ENCODE measurements around the gene PLPPR3. TPM values are rescaled to one million over a fixed set of nuclear protein-coding genes. Genes with fewer than 3 reads are reported as not detected.
"Not testable (repeated sequence)": the region's sequence is repeated elsewhere in the genome, so short reads cannot be mapped to it uniquely, and the experiment has no call there.

PLPPR3 gene
- total RNA-seq, 2 experiments from 2014 or later = not detected

DNA sequence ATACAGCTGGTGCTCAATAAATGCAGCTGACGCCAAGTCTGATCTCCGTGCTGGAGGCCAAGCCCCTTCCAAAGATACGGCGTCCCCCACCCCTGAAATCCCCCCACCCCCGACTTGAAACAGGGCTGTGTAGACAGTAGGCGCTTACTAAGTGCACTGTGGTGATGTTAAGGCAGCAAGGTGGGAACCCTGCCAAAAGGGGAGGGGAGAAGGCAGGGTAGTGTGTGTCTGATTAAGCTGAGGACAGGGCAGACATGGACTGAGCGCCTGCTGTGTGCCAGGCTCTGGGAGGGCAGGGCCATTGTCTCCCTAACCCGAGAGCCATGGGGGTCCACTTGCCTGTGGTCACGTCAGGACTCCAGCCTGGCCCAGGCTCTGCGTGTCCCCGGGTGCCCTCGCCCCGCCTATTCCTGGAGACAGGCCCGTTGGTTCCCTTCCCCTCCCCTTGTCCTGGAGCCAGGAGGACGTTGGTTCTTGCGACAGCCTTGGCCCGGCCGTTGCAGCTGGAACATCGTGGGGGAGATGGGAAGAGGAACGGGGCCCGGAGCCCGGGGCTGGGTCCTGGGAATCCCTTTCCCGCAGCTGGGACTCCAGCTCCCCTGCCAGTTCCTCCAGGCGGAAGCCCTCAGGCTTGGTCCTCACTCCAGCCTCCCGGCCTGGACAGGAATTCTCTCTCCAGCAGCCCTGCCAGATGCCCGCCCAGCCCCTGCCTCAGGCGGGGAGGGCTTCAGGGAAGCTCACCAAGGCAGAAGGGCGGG lies 28.6 kb upstream of the PLPPR3 start:
- intact Hi-C loops (cut with micrococcal nuclease) = no loop called here
- ChIA-PET CTCF (interaction anchor here (1.1 kb wide), 1 partner anchor 8 kb away, joined by 4 read pairs; no protein-coding TSS in a partner anchor), POLR2A (no interaction called here)
- Mint-ChIP-seq H3K27ac (no peak overlapping the region), H3K4me1 (ENCODE audit: low read depth) (no peaks in the 10 kb centered on the region), H3K27me3 (peaks cover 25% of the 10 kb centered on the region), H3K4me3 (no peak overlapping the region), H3K9me3 (no peaks in the 10 kb centered on the region), H3K36me3 (ENCODE audit: low read depth) (no peaks in the 10 kb centered on the region)
- DNase-seq (peak; percentile 45), ATAC-seq (peak; percentile 24)
- TF ChIP-seq, protein P1, sequence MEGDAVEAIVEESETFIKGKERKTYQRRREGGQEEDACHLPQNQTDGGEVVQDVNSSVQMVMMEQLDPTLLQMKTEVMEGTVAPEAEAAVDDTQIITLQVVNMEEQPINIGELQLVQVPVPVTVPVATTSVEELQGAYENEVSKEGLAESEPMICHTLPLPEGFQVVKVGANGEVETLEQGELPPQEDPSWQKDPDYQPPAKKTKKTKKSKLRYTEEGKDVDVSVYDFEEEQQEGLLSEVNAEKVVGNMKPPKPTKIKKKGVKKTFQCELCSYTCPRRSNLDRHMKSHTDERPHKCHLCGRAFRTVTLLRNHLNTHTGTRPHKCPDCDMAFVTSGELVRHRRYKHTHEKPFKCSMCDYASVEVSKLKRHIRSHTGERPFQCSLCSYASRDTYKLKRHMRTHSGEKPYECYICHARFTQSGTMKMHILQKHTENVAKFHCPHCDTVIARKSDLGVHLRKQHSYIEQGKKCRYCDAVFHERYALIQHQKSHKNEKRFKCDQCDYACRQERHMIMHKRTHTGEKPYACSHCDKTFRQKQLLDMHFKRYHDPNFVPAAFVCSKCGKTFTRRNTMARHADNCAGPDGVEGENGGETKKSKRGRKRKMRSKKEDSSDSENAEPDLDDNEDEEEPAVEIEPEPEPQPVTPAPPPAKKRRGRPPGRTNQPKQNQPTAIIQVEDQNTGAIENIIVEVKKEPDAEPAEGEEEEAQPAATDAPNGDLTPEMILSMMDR (IDR thresholded peaks at IDR 0.05) = no peak

DNA sequence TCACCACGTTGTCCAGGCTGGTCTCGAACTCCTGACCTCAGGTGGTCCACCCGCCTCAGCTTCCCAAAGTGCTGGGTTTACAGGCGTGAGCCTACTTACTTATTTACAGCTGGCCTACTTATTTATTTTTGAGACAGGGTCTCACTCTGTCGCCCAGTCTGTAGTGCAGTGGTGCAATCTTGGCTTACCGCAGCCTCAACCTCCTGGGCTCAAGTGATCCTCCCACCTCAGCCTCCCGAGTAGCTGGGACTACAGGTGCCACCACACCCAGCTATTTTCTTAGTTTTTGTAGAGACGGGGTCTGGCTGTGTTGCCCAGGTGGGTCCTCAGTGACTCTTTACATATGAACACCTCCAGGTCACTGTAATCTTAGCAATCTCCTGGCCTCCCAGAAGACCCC lies 27.4 kb upstream of the PLPPR3 start:
- H3K4me3 Mint-ChIP-seq; H3K36me3 Mint-ChIP-seq (ENCODE audit: low read depth); DNase-seq; H3K27ac Mint-ChIP-seq; H3K9me3 Mint-ChIP-seq; H3K4me1 Mint-ChIP-seq (ENCODE audit: low read depth); ATAC-seq; intact Hi-C loops (cut with micrococcal nuclease): not testable (repeated sequence)
- POLR2A ChIA-PET = interaction anchor here (0.9 kb wide), 1 partner anchor 46 kb away, joined by 3 read pairs; no protein-coding TSS in a partner anchor
- peaks cover 33% of the 10 kb centered on the region for H3K27me3 Mint-ChIP-seq
- CTCF ChIA-PET = interaction anchor here (1.1 kb wide), 2 partner anchors 9 to 80 kb away, joined by 3 to 4 read pairs; no protein-coding TSS in a partner anchor

DNA sequence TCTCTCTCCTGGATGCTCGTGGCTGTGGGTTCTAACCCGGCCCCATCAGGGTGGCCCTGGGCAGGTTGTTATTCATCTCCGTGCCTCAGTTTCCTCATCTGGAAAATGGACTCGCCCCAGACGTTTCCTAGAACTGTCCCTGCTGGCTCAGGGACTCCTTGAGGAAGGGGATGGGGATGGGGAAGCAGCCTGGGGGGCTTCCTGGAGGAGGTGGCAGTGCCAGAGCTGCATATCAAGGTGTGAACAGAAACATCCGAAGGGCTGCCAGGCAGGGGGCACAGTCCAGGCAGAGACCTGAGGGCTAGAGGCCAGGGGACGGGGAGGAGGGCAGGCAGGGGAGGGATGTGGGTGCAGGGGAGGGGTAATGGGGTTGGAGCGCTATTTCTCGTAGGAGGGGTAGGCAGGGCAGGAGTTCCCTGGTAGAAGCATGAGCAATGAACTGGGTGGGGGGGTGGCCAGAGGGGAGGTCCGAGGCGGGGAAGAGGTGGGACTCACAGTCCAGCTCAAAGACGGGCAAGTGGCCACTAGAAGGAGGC lies 26.7 kb upstream of the PLPPR3 start:
- Mint-ChIP-seq H3K4me1 (ENCODE audit: low read depth) (peaks cover 3% of the 10 kb centered on the region), H3K36me3 (ENCODE audit: low read depth) (no peaks in the 10 kb centered on the region), H3K27me3 (peaks cover 33% of the 10 kb centered on the region), H3K27ac (no peak overlapping the region), H3K9me3 (no peaks in the 10 kb centered on the region), H3K4me3 (no peak overlapping the region)
- DNase-seq = no peak
- intact Hi-C loops (cut with micrococcal nuclease) = no loop called here
- TF ChIP-seq, protein P1 (IDR thresholded peaks at IDR 0.05) = no peak
- no peak for ATAC-seq
- ChIA-PET POLR2A (interaction anchor here (0.7 to 0.9 kb wide), 2 partner anchors 46 to 161 kb away, joined by 3 read pairs; no protein-coding TSS in a partner anchor), CTCF (no interaction called here)

DNA sequence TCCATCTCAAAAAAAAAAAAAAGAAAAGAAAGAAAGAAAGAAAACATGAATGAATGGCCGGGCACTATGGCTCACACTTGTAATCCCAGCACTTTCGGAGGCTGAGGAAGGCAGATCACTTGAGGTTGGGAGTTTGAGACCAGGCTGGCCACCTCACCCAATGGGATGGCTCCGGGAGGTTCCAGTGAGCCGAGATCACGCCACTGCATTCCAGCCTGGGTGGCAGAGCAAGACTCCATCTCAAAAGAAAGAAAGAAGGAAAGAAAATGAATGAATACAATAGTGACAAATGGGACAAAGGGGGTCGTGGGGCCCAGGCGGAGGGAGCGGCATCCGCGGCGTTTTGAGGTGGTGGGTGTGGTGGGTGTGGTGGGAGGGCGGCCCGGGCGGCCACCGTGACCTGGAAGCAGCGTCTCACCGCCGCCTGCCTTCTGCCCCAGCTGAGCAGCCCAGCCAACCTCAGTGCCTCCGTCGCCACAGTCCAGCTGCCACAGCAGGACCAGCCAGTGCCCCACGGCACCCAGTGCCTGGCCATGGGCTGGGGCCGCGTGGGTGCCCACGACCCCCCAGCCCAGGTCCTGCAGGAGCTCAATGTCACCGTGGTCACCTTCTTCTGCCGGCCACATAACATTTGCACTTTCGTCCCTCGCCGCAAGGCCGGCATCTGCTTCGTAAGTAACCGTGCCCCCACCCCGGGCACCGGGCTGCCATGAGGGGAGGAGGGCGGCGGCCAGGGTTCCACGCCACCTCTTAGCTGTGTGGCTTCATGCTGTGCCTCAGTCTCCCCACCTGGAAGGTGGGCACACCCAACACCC lies 24.2 kb upstream of the PLPPR3 start:
- ATAC-seq (no peak), DNase-seq (no peak)
- ChIA-PET POLR2A (no interaction called here), CTCF (interaction anchor here (1.4 kb wide), 1 partner anchor 11 kb away, joined by 5 read pairs; no protein-coding TSS in a partner anchor)
- TF ChIP-seq, protein P1 (IDR thresholded peaks at IDR 0.05) = no peak
- Mint-ChIP-seq H3K27me3 (peaks cover 40% of the 10 kb centered on the region), H3K4me1 (ENCODE audit: low read depth) (peaks cover 3% of the 10 kb centered on the region), H3K4me3 (no peak overlapping the region), H3K36me3 (ENCODE audit: low read depth) (no peaks in the 10 kb centered on the region), H3K9me3 (no peaks in the 10 kb centered on the region), H3K27ac (no peak overlapping the region)
- intact Hi-C loops (cut with micrococcal nuclease) = no loop called here

DNA sequence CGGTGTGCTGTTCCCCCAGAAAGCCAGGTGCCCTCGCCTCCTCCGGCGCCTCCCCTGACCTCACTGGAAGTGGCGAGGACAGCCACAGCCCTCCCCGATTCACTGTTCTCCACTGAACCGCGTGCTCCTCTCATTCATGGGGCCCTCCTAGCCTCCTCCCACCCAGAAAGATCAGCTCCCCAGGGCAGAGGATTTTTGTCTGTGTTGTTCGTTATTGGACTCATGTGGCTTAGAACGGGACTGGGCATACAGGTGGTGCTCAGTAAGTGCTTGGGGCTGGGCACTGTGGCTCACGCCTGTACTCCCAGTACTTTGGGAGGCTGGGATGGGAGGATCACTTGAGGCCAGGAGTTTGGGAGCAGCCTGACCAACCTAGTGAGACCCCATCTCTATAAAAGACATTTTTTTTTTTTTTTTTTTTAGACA lies 22.8 kb upstream of the PLPPR3 start:
- H3K4me1 Mint-ChIP-seq (ENCODE audit: low read depth) = peaks cover 3% of the 10 kb centered on the region
- no peak overlapping the region for H3K4me3 Mint-ChIP-seq
- H3K36me3 Mint-ChIP-seq (ENCODE audit: low read depth) = no peaks in the 10 kb centered on the region
- CTCF ChIA-PET = interaction anchor here (1.4 kb wide), 1 partner anchor 12 kb away, joined by 5 read pairs; no protein-coding TSS in a partner anchor
- DNase-seq (no peak), ATAC-seq (no peak)
- H3K27ac Mint-ChIP-seq = no peak overlapping the region
- TF ChIP-seq, protein P1 (IDR thresholded peaks at IDR 0.05) = no peak
- POLR2A ChIA-PET = no interaction called here
- H3K27me3 Mint-ChIP-seq = peaks cover 38% of the 10 kb centered on the region
- intact Hi-C loops (cut with micrococcal nuclease) = no loop called here
- H3K9me3 Mint-ChIP-seq = no peaks in the 10 kb centered on the region

Data from activated CD8-positive, alpha-beta T cell treated with anti-CD3 and anti-CD28 coated beads for 36 hours (primary cell).